ENCODE measurements around the gene TSPAN9.

TSPAN9 gene

DNA sequence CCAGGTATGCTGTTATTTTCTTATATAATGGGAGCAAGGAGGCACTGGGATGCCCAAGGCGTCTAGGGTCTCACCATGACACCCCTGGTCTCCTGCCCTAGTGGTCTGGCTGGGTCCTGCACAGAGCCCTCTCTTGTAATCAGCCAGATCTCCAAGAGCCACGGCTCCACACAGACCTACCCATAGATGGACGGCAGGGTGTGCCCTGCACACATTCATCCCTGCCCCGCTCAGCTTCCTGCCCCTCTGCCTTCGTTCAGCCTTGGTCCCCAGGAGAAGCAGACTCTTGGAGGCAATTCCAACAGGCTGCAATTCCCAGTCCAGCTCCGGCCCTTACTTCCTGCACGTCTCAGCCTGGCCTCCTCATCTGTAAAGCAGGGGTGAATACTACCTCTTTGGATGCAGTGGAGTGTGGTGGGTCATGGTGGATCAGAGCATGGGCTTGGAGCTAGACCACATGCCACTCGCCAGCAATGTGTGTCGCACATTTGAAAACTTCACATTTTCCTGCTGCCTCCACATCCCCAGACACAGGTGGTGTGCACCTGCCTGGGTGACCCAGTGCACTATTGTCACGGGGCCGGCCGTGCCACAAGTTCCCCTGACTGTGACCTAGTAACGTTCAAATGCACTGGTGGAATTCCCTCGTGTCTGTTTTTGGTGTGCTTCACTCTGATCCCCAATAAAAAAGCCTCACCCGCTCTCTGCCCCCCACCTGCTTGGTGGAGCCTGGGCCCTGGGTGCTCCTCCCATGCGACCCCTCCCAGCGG lies 242.7 kb downstream of the TSPAN9 start:
- Histone ChIP-seq H3K27me3 (ENCODE audit: control insufficient read depth in 2 of 2, insufficient read depth in 2 of 2, low read length in 2 of 2) (peaks cover 0 to 2% of the 10 kb centered on the region in 2 donors), H3K36me3 (ENCODE audit: control insufficient read depth in 2 of 2, insufficient read depth in 2 of 2, low read length in 2 of 2) (no peaks in the 10 kb centered on the region)

DNA sequence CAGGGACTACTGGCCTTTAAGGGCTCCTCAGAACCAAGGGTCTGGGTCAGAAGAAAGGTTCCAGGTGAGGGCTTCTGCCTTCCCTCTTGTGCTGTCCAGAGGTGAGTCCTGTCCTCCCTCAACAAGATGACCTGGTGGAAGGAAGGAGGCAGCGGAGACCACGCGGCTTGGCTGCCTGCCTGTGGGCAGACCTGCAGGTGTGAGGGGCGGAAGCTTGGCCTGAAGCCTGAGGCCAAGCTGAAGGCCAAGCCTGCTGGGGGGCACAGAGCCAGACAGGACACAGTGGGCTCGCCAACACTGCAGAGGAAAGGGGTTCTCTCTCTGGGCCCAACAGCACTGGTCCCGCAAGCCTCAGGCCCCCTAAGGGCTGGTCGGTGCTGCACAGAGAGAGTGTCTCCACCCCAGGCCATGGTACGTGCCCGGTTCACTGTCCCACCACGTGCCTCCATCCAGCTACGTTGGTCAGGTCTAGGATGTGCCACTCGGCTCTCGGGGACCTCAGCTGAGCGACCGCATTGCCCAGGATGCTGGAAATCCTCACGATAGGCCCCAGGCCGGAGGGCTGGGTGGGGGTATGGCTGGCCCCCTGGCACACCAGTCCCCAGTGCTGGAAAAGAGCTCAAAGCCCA lies 243.8 kb downstream of the TSPAN9 start:
- H3K36me3 ChIP-seq (ENCODE audit: control insufficient read depth in 2 of 2, insufficient read depth in 2 of 2, low read length in 2 of 2) = no peaks in the 10 kb centered on the region
- H3K27ac ChIP-seq (ENCODE audit: low read depth in 2 of 2, low read length in 2 of 2) = no peak overlapping the region
- H3K27me3 ChIP-seq (ENCODE audit: control insufficient read depth in 2 of 2, insufficient read depth in 2 of 2, low read length in 2 of 2) = no peaks in the 10 kb centered on the region
- H3K9ac ChIP-seq (ENCODE audit: low read depth in 1 of 2, low read length in 2 of 2) = no peak overlapping the region
- H3K4me3 ChIP-seq (ENCODE audit: low read length in 2 of 2) = no peak overlapping the region
- no peaks in the 10 kb centered on the region for H3K9me3 ChIP-seq (ENCODE audit: control insufficient read depth in 2 of 2, low read length in 2 of 2)
- no peaks in the 10 kb centered on the region for H3K4me1 ChIP-seq (ENCODE audit: control insufficient read depth in 2 of 2, insufficient read depth in 2 of 2, low read length in 2 of 2)

More for the DNA sequence above, 242.7 kb downstream of the TSPAN9 start:
- Histone ChIP-seq H3K9ac (ENCODE audit: low read depth in 1 of 2, low read length in 2 of 2) (no peak overlapping the region), H3K4me1 (ENCODE audit: control insufficient read depth in 2 of 2, insufficient read depth in 2 of 2, low read length in 2 of 2) (no peaks in the 10 kb centered on the region), H3K27ac (ENCODE audit: low read depth in 2 of 2, low read length in 2 of 2) (no peak overlapping the region), H3K9me3 (ENCODE audit: control insufficient read depth in 2 of 2, low read length in 2 of 2) (no peaks in the 10 kb centered on the region), H3K4me3 (ENCODE audit: low read length in 2 of 2) (no peak overlapping the region)

DNA sequence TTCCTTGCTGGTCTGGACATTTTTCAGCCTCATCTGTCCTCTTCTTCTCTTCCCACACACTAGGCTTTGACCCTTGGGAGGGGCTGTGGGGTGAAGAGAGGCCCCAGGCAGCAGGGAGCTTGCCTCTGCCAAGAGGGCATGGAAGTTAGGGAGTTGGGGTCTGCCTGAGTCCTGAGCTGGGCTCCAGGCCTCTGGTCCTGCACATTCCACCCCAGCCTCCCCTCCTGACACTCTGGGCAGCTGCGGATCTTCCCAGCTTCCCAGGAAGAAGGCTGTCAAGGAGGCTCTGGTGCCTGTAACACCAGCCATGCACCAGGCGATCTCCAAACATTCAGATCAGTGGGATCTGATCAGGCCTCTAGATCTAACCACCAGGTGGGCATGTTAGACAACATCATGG lies 244.7 kb downstream of the TSPAN9 start:
- H3K36me3 ChIP-seq (ENCODE audit: control insufficient read depth in 2 of 2, insufficient read depth in 2 of 2, low read length in 2 of 2) = no peaks in the 10 kb centered on the region
- no peak overlapping the region for H3K4me3 ChIP-seq (ENCODE audit: low read length in 2 of 2)
- no peaks in the 10 kb centered on the region for H3K27me3 ChIP-seq (ENCODE audit: control insufficient read depth in 2 of 2, insufficient read depth in 2 of 2, low read length in 2 of 2)
- H3K9me3 ChIP-seq (ENCODE audit: control insufficient read depth in 2 of 2, low read length in 2 of 2) = no peaks in the 10 kb centered on the region
- H3K9ac ChIP-seq (ENCODE audit: low read depth in 1 of 2, low read length in 2 of 2) = no peak overlapping the region
- H3K4me1 ChIP-seq (ENCODE audit: control insufficient read depth in 2 of 2, insufficient read depth in 2 of 2, low read length in 2 of 2) = no peaks in the 10 kb centered on the region
- H3K27ac ChIP-seq (ENCODE audit: low read depth in 2 of 2, low read length in 2 of 2) = no peak overlapping the region

DNA sequence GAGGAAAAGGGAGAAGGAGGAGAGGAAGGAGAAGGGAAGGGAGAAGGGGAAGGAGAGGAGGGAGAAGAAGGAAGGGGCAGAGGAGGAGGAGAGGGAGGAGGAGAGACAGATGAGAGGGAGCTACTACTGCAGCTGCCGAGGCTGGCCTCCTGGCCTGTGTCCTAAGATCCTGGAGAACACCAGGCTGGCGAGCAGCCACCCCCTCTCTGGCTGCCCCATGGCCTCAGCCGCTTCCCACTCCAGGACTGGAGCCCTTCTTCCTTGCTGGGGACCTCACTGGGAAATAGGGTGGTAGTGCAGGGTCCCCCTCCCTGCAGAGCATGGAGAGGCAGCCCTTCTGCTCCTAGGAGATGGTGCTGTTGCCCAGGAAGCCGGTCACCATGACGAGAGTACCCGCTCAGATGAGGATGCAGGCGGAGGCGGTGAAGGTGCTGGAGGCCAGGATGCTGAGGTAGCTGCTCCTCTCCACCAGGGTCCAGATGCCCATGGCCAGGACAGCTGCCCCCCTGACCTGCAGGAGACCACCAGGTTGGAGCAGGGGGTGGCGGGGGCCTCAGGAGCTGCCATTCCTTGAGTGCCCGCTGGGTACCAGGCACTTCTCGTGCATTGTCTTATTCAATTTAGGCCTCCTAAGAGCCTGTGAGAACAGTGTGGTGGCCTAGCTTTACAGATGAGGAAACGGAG lies 246.0 kb downstream of the TSPAN9 start:
- H3K9me3 ChIP-seq (ENCODE audit: control insufficient read depth in 2 of 2, low read length in 2 of 2) = no peaks in the 10 kb centered on the region
- no peaks in the 10 kb centered on the region for H3K27me3 ChIP-seq (ENCODE audit: control insufficient read depth in 2 of 2, insufficient read depth in 2 of 2, low read length in 2 of 2)
- no peak overlapping the region for H3K27ac ChIP-seq (ENCODE audit: low read depth in 2 of 2, low read length in 2 of 2)
- H3K4me1 ChIP-seq (ENCODE audit: control insufficient read depth in 2 of 2, insufficient read depth in 2 of 2, low read length in 2 of 2) = no peaks in the 10 kb centered on the region
- H3K4me3 ChIP-seq (ENCODE audit: low read length in 2 of 2) = no peak overlapping the region
- no peaks in the 10 kb centered on the region for H3K36me3 ChIP-seq (ENCODE audit: control insufficient read depth in 2 of 2, insufficient read depth in 2 of 2, low read length in 2 of 2)
- H3K9ac ChIP-seq (ENCODE audit: low read depth in 1 of 2, low read length in 2 of 2) = no peak overlapping the region

DNA sequence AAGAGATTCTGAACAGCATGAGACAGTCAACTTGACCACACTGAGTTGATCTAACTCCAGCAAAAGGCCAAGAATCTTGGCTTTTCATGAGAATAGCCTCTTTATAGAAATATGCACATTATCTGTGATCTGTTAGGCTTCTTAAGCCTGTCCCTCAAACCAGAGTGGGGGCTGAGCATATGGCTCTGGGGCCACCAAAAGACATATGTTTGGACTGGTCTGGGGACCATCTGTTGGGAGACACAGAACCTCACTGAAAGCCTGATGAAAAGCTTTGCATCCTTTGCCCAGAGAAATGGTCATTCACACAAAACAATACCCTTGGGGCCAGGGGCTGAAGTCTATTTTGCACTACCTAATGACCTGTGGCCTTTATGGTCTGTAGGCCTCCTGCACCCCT lies 248.6 kb downstream of the TSPAN9 start:
- H3K36me3 ChIP-seq (ENCODE audit: control insufficient read depth in 2 of 2, insufficient read depth in 2 of 2, low read length in 2 of 2) = no peaks in the 10 kb centered on the region
- no peaks in the 10 kb centered on the region for H3K9me3 ChIP-seq (ENCODE audit: control insufficient read depth in 2 of 2, low read length in 2 of 2)
- no peak overlapping the region for H3K4me3 ChIP-seq (ENCODE audit: low read length in 2 of 2)
- no peak overlapping the region for H3K9ac ChIP-seq (ENCODE audit: low read depth in 1 of 2, low read length in 2 of 2)
- no peak overlapping the region for H3K27ac ChIP-seq (ENCODE audit: low read depth in 2 of 2, low read length in 2 of 2)
- H3K4me1 ChIP-seq (ENCODE audit: control insufficient read depth in 2 of 2, insufficient read depth in 2 of 2, low read length in 2 of 2) = no peaks in the 10 kb centered on the region
- H3K27me3 ChIP-seq (ENCODE audit: control insufficient read depth in 2 of 2, insufficient read depth in 2 of 2, low read length in 2 of 2) = no peaks in the 10 kb centered on the region

DNA sequence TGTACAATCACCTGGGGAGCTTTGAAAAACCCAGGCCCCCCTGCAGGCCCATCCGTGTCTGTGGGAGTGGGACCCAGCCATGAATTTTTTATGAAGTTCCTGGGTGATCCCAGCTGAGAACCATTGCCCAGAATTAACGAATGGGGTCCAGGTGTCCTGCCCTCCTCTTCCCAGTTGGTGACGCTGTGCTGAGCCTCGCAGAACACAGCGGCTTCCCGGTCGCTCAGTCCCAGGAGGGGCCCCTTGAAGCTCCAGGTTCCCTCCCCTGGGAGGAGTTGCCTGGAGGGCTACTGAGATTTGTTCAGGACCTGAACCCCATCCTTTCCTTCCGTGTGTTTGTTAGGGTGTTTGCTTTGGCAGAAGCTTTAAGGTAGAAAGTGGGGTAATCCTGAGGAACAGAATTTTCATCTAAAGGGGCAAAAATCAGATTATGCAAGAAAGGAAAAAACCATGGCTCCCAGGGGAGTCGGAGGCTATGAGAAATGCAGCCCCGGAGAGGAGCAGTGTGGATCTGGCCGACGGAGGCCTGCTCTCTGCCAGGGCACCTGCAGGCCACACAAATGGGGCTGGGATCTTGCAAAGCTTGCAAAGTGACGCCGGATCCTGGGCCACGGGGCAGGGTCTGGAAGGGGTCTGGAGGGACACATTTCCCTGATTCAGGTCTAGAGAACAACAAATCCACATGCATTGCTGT lies 249.1 kb downstream of the TSPAN9 start:
- no peaks in the 10 kb centered on the region for H3K4me1 ChIP-seq (ENCODE audit: control insufficient read depth in 2 of 2, insufficient read depth in 2 of 2, low read length in 2 of 2)
- no peak overlapping the region for H3K27ac ChIP-seq (ENCODE audit: low read depth in 2 of 2, low read length in 2 of 2)
- H3K9me3 ChIP-seq (ENCODE audit: control insufficient read depth in 2 of 2, low read length in 2 of 2) = no peaks in the 10 kb centered on the region
- H3K36me3 ChIP-seq (ENCODE audit: control insufficient read depth in 2 of 2, insufficient read depth in 2 of 2, low read length in 2 of 2) = no peaks in the 10 kb centered on the region
- H3K4me3 ChIP-seq (ENCODE audit: low read length in 2 of 2) = no peak overlapping the region
- no peak overlapping the region for H3K9ac ChIP-seq (ENCODE audit: low read depth in 1 of 2, low read length in 2 of 2)
- no peaks in the 10 kb centered on the region for H3K27me3 ChIP-seq (ENCODE audit: control insufficient read depth in 2 of 2, insufficient read depth in 2 of 2, low read length in 2 of 2)

DNA sequence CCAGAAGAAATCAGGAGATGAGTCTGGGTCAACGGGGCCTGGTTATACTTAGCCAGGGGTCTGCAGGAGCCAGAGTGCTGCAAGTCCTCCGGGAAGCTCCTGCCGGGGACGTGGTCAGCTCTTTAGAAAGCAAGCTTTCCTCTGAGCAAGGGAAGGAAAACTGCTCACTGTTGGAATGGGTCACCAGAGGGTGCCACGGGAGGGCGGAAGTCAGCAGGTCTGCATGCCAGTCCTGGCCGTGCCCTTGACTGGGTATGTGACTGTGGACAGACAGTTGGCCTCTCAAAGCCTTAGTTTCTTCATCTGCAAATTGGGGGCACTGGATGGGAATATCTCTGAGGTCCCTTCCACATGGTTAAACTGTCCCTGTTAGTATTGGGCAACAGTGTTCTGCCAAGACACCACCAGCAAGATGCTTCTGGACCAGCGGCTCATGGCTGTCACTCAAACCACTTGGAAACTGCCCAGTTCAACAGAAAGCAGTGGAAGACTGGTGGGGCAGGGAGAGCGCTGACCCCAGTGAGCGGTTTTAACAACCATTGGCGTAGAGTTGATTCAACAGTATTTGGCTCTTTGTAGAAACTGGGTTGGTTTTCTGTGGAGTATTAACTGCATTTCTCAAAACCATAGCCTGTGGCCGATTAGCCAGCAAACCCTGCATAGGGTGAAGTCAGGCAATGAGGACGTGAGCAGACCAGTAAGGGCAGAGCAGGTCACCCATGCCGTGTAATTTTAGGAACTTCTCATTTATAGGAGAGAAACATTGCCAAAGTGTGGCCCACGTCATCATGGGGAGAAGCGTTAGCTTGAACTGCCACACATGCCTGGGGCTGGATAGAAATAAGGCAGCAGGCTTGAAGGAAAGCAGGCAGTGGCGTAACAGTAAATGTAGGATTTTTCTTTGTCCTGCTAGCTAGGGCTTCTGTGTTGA lies 249.9 kb downstream of the TSPAN9 start:
- Histone ChIP-seq H3K9me3 (ENCODE audit: control insufficient read depth in 2 of 2, low read length in 2 of 2) (no peaks in the 10 kb centered on the region), H3K4me1 (ENCODE audit: control insufficient read depth in 2 of 2, insufficient read depth in 2 of 2, low read length in 2 of 2) (no peaks in the 10 kb centered on the region), H3K27me3 (ENCODE audit: control insufficient read depth in 2 of 2, insufficient read depth in 2 of 2, low read length in 2 of 2) (no peaks in the 10 kb centered on the region), H3K4me3 (ENCODE audit: low read length in 2 of 2) (no peak overlapping the region), H3K36me3 (ENCODE audit: control insufficient read depth in 2 of 2, insufficient read depth in 2 of 2, low read length in 2 of 2) (no peaks in the 10 kb centered on the region), H3K27ac (ENCODE audit: low read depth in 2 of 2, low read length in 2 of 2) (no peak overlapping the region), H3K9ac (ENCODE audit: low read depth in 1 of 2, low read length in 2 of 2) (no peak overlapping the region)

DNA sequence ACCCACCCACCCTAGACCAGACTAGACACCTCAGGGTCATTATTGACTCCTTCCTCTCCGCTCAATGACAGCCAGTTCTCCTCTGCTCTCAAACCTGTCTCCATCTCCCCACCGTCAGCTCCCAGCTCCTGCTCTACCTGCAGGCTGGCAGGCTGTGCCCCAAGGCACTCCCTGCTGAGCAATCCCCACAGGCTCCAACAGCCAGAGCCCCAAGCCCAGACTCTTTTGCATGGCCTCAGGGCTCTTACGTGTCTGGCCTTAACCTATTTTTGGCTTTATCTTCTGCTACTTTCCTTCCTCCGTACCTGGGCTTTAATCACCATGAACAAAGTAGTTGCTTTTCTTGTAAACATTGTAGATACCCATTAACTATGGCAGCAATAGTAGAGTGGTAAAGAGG lies 250.9 kb downstream of the TSPAN9 start:
- Histone ChIP-seq H3K9ac (ENCODE audit: low read depth in 1 of 2, low read length in 2 of 2) (no peak overlapping the region), H3K27me3 (ENCODE audit: control insufficient read depth in 2 of 2, insufficient read depth in 2 of 2, low read length in 2 of 2) (no peaks in the 10 kb centered on the region), H3K27ac (ENCODE audit: low read depth in 2 of 2, low read length in 2 of 2) (no peak overlapping the region)

DNA sequence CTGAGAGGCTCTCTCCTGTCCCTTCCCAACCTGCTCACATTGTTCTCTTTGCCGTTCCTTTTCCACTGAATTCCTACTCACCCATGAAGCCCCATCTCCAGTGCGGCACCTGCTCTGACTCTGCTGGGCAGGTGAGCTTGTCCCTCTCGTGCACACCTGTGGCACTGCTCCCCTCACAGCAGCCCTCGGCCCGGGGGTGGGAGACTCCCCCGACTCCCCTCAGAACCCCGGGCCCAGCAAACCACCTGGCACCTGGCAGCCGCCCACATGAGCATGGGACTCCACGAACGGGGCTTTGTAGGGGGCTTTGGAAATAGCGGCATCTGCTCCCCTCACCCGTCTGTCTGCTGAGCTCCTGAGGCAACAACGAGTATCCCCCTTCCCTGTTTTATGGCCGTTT lies 251.4 kb downstream of the TSPAN9 start:
- Histone ChIP-seq H3K27me3 (ENCODE audit: control insufficient read depth in 2 of 2, insufficient read depth in 2 of 2, low read length in 2 of 2) (no peaks in the 10 kb centered on the region), H3K36me3 (ENCODE audit: control insufficient read depth in 2 of 2, insufficient read depth in 2 of 2, low read length in 2 of 2) (no peaks in the 10 kb centered on the region), H3K27ac (ENCODE audit: low read depth in 2 of 2, low read length in 2 of 2) (no peak overlapping the region), H3K9ac (ENCODE audit: low read depth in 1 of 2, low read length in 2 of 2) (no peak overlapping the region), H3K4me1 (ENCODE audit: control insufficient read depth in 2 of 2, insufficient read depth in 2 of 2, low read length in 2 of 2) (no peaks in the 10 kb centered on the region), H3K9me3 (ENCODE audit: control insufficient read depth in 2 of 2, low read length in 2 of 2) (no peaks in the 10 kb centered on the region), H3K4me3 (ENCODE audit: low read length in 2 of 2) (no peak overlapping the region)

More for the DNA sequence above, 250.9 kb downstream of the TSPAN9 start:
- Histone ChIP-seq H3K9me3 (ENCODE audit: control insufficient read depth in 2 of 2, low read length in 2 of 2) (no peaks in the 10 kb centered on the region), H3K4me3 (ENCODE audit: low read length in 2 of 2) (no peak overlapping the region), H3K4me1 (ENCODE audit: control insufficient read depth in 2 of 2, insufficient read depth in 2 of 2, low read length in 2 of 2) (no peaks in the 10 kb centered on the region), H3K36me3 (ENCODE audit: control insufficient read depth in 2 of 2, insufficient read depth in 2 of 2, low read length in 2 of 2) (no peaks in the 10 kb centered on the region)

Measured in mucosa of rectum (tissue), 2 donors.